Esophagus muscularis mucosa (tissue), 3 donors: ENCODE measurements around the gene DAAM1.

ENCODE experiments used
- CTCF ChIP-seq, 3 experiments: fragments of 200-600 bp in 2 of 3; fragments of 450-650 bp in 1 of 3; sonication (generic) in 2 of 3; IDR thresholded peaks; one replicate each; pipeline ENCODE4 v1.5.1; 2017 to 2019; ENCODE audit warnings: antibody characterized with exemption in 3 of 3, mild to moderate bottlenecking in 2 of 3, moderate library complexity in 1 of 3
- POLR2A ChIP-seq: fragments of 450-650 bp; IDR thresholded peaks from one replicate; pipeline ENCODE4 v1.6.1; 2017; ENCODE audit warnings: antibody characterized with exemption, moderate library complexity, mild to moderate bottlenecking, low read depth
- POLR2AphosphoS5 ChIP-seq, 2 donors: sonication (generic); formaldehyde crosslinking; IDR thresholded peaks; one replicate each; pipeline ENCODE4 v1.6.1; 2017; ENCODE audit warnings: antibody characterized with exemption in 2 of 2

GRCh38 chr14:59202031-59202430 lies 13.6 kb downstream of the DAAM1 start:
- no peak for TF ChIP-seq CTCF (IDR thresholded peaks at IDR 0.05)
- TF ChIP-seq POLR2AphosphoS5 (IDR thresholded peaks at IDR 0.05) = no peak
- TF ChIP-seq POLR2A = no peak
